Liver (tissue), 3 donors: ENCODE measurements around the gene KRT25.

Experiments used
- ATF3 ChIP-seq: IDR thresholded peaks from 2 replicates; pipeline ENCODE4 v1.6.1; 2016; ENCODE audit warnings: antibody characterized with exemption
- CTCF ChIP-seq: fragments of 150-350 bp; IDR thresholded peaks from 2 replicates; pipeline ENCODE4 v1.5.1; 2017; ENCODE audit warnings: improper control_type of control experiment, low read depth, low read length; ENCODE audit not compliant: missing input control
- EGR1 ChIP-seq, 2 donors: IDR thresholded peaks; 2 replicates each; pipeline ENCODE4 v1.6.1; 2016 to 2018; ENCODE audit warnings: antibody characterized with exemption in 2 of 2, low read depth in 2 of 2
- GABPA ChIP-seq, 2 donors: IDR thresholded peaks in 1 of 2; conservative IDR thresholded peaks in 1 of 2; 2 replicates each; pipeline ENCODE4 v1.6.1; 2016; ENCODE audit warnings: antibody characterized with exemption in 2 of 2, mild to moderate bottlenecking in 1 of 2, moderate library complexity in 1 of 2
- HNF4G ChIP-seq: IDR thresholded peaks from 2 replicates; pipeline ENCODE4 v1.6.1; 2016; ENCODE audit warnings: antibody characterized with exemption
- MAX ChIP-seq: IDR thresholded peaks from 2 replicates; pipeline ENCODE4 v1.6.1; 2016; ENCODE audit warnings: antibody characterized with exemption
- NR2F2 ChIP-seq: IDR thresholded peaks from 2 replicates; pipeline ENCODE4 v1.6.1; 2016; ENCODE audit warnings: antibody characterized with exemption
- RAD21 ChIP-seq, 2 donors: IDR thresholded peaks; 2 replicates each; pipeline ENCODE4 v1.6.1; 2016; ENCODE audit warnings: antibody characterized with exemption in 2 of 2, mild to moderate bottlenecking in 2 of 2
- TAF1 ChIP-seq: conservative IDR thresholded peaks from 2 replicates; pipeline ENCODE4 v1.6.1; 2016; ENCODE audit warnings: antibody characterized with exemption, mild to moderate bottlenecking
- YY1 ChIP-seq: IDR thresholded peaks from 2 replicates; pipeline ENCODE4 v1.6.1; 2016; ENCODE audit warnings: antibody characterized with exemption, mild to moderate bottlenecking
- donor health status: healthy.
- donor health status: healthy.

- TF ChIP-seq MAX (no peak), CTCF (no peak), GABPA (IDR thresholded peaks at IDR 0.05 in 1 of 2, conservative IDR thresholded peaks at IDR 0.05 in 1 of 2) (no peak), TAF1 (no peak), NR2F2 (no peak), YY1 (no peak), ATF3 (no peak), EGR1 (IDR thresholded peaks at IDR 0.05; ENCODE audit: low read depth in 2 of 2) (no peak), RAD21 (IDR thresholded peaks at IDR 0.05) (no peak), HNF4G (no peak)
Observed at GRCh38 chr17:40720899-40721298, 34.2 kb downstream of the KRT25 start.
